Activated gamma-delta T cell treated with Interleukin-2 at 50 U/mL for 16 hours (primary cell): ENCODE data around the gene ZNF530.

Source experiments
- DNase-seq: peaks from one replicate; pipeline ENCODE4 v3.0.0-alpha.2; 2020

ZNF530 gene

GRCh38 chr19:57599761-57600383 is at the start of gene ZNF530:
Gene ZNF530, plus strand, starts transcription at chr19:57599885. Its CDS starts 4,461 bp downstream, at chr19:57604346.
- DNase-seq = peak; percentile 87

GRCh38 chr19:57552432-57552831 is 47.3 kb upstream of the ZNF530 start:
- no peak for DNase-seq

- no peak for DNase-seq
Observed at GRCh38 chr19:57557659-57558058, 42.0 kb upstream of the ZNF530 start.

- no peak for DNase-seq
Observed at GRCh38 chr19:57558525-57558924, 41.2 kb upstream of the ZNF530 start.

GRCh38 chr19:57559008-57559403 is 40.7 kb upstream of the ZNF530 start:
- no peak for DNase-seq

GRCh38 chr19:57559404-57560025 is 40.2 kb upstream of the ZNF530 start, which contains the start of gene ZNF550:
Gene ZNF550, minus strand, starts transcription at chr19:57559863. Its CDS starts 181 bp downstream, at chr19:57559682.
- DNase-seq = peak; percentile 88

- DNase-seq = no peak
Observed at GRCh38 chr19:57560049-57560491, 39.6 kb upstream of the ZNF530 start.

- no peak for DNase-seq
Observed at GRCh38 chr19:57563547-57563946, 36.1 kb upstream of the ZNF530 start.

- DNase-seq = no peak
Observed at GRCh38 chr19:57566396-57567265, 33.1 kb upstream of the ZNF530 start.

GRCh38 chr19:57570707-57571106 is 29.0 kb upstream of the ZNF530 start:
- DNase-seq = no peak

- no peak for DNase-seq
Observed at GRCh38 chr19:57572415-57572947, 27.2 kb upstream of the ZNF530 start.

GRCh38 chr19:57576661-57577060 is 23.0 kb upstream of the ZNF530 start:
- no peak for DNase-seq

GRCh38 chr19:57578487-57579205 is 21.0 kb upstream of the ZNF530 start, which contains the start of gene ZNF416:
Gene ZNF416, minus strand, starts transcription at chr19:57578911. Its CDS starts 207 bp downstream, at chr19:57578704.
- DNase-seq = peak; percentile 95

GRCh38 chr19:57583104-57583520 is 16.6 kb upstream of the ZNF530 start:
- DNase-seq = no peak

- peak; percentile 87 for DNase-seq
Observed at GRCh38 chr19:57583521-57584416, 15.9 kb upstream of the ZNF530 start, which contains the start of gene ZIK1. Gene ZIK1, plus strand, starts transcription at chr19:57584145. Its CDS starts 212 bp downstream, at chr19:57584357.

- no peak for DNase-seq
Observed at GRCh38 chr19:57587529-57587928, 12.2 kb upstream of the ZNF530 start.

GRCh38 chr19:57599377-57599760 is 316 bp upstream of the ZNF530 start:
- no peak for DNase-seq

- no peak for DNase-seq
Observed at GRCh38 chr19:57606931-57607330, 7.2 kb downstream of the ZNF530 start.

GRCh38 chr19:57611113-57611512 is 11.4 kb downstream of the ZNF530 start:
- no peak for DNase-seq

- peak; percentile 88 for DNase-seq
Observed at GRCh38 chr19:57613941-57614743, 14.5 kb downstream of the ZNF530 start, which contains the start of gene ZNF134. Gene ZNF134, plus strand, starts transcription at chr19:57614242. Its CDS starts 5,227 bp downstream, at chr19:57619469.
